SK-N-SH (cell line): Measurements from ENCODE around the gene CDK14.

ENCODE experiments used
- CHD2 ChIP-seq: fragments of 150-350 bp; IDR thresholded peaks from 2 replicates; pipeline ENCODE4 v1.6.1; 2018; ENCODE audit warnings: low read length; ENCODE audit not compliant: partially characterized antibody
- CTCF ChIP-seq: fragments of 200-600 bp; sonication (generic); IDR thresholded peaks from 2 replicates; pipeline ENCODE4 v1.6.1; 2017; ENCODE audit warnings: antibody characterized with exemption, mild to moderate bottlenecking, moderate library complexity
- ELF1 ChIP-seq: IDR thresholded peaks from 2 replicates; pipeline ENCODE4 v1.4.0; 2012
- EP300 ChIP-seq, 2 experiments: IDR thresholded peaks; 2 replicates each; pipeline versions ENCODE4 v1.4.0 to v1.6.1; 2012; ENCODE audit warnings: borderline replicate concordance in 1 of 2, low read depth in 1 of 2, low read length in 1 of 2
- GABPA ChIP-seq: IDR thresholded peaks from 2 replicates; pipeline ENCODE4 v1.4.0; 2012; ENCODE audit warnings: low read depth, mild to moderate bottlenecking
- MAX ChIP-seq: IDR thresholded peaks from 2 replicates; pipeline ENCODE4 v1.4.0; 2012; ENCODE audit warnings: low read depth
- NRF1 ChIP-seq: IDR thresholded peaks from 2 replicates; pipeline ENCODE4 v1.6.1; 2012; ENCODE audit warnings: low read depth, mild to moderate bottlenecking, low read length
- PBX3 ChIP-seq: IDR thresholded peaks from 2 replicates; pipeline ENCODE4; 2012
- POLR2AphosphoS5 ChIP-seq: IDR thresholded peaks from 2 replicates; pipeline ENCODE4 v1.6.1; 2012; ENCODE audit warnings: low read depth, low read length
- RCOR1 ChIP-seq: fragments of 150-350 bp; IDR thresholded peaks from 2 replicates; pipeline ENCODE4 v1.6.1; 2017; ENCODE audit warnings: antibody characterized with exemption, low read length
- REST ChIP-seq: IDR thresholded peaks from 2 replicates; pipeline ENCODE4 v1.6.1; 2012; ENCODE audit warnings: mild to moderate bottlenecking, low read depth, low read length, moderate library complexity
- TEAD4 ChIP-seq: IDR thresholded peaks from 2 replicates; pipeline ENCODE4 v1.4.0; 2012; ENCODE audit warnings: mild to moderate bottlenecking, borderline replicate concordance; ENCODE audit not compliant: insufficient read depth
- USF2 ChIP-seq: fragments of 150-350 bp; IDR thresholded peaks from 2 replicates; pipeline ENCODE4 v1.6.1; 2017; ENCODE audit warnings: antibody characterized with exemption, low read length, low read depth, borderline replicate concordance
- ZBTB33 ChIP-seq: IDR thresholded peaks from 2 replicates; pipeline ENCODE4 v1.4.0; 2012; ENCODE audit warnings: low read depth, borderline replicate concordance

- TF ChIP-seq CTCF: no peak
- no peak for TF ChIP-seq TEAD4
- TF ChIP-seq GABPA: no peak
- no peak for TF ChIP-seq PBX3
- TF ChIP-seq USF2: no peak
- TF ChIP-seq ZBTB33: no peak
- no peak for TF ChIP-seq RCOR1
- TF ChIP-seq CHD2: no peak
- no peak for TF ChIP-seq ELF1
- TF ChIP-seq REST: no peak
- no peak for TF ChIP-seq POLR2AphosphoS5
- TF ChIP-seq NRF1: no peak
- TF ChIP-seq EP300 (IDR thresholded peaks at IDR 0.05; ENCODE audit: borderline replicate concordance in 1 of 2, low read depth in 1 of 2, low read length in 1 of 2): no peak
- TF ChIP-seq MAX: no peak
These were observed 518.1 kb downstream of the CDK14 start for GRCh38 chr7:91114232-91114631.
